ENCODE results near the gene LIMCH1.
"Not testable (repeated sequence)": the region's sequence is repeated elsewhere in the genome, so short reads cannot be mapped to it uniquely, and the experiment has no call there.

The LIMCH1 gene

DNA sequence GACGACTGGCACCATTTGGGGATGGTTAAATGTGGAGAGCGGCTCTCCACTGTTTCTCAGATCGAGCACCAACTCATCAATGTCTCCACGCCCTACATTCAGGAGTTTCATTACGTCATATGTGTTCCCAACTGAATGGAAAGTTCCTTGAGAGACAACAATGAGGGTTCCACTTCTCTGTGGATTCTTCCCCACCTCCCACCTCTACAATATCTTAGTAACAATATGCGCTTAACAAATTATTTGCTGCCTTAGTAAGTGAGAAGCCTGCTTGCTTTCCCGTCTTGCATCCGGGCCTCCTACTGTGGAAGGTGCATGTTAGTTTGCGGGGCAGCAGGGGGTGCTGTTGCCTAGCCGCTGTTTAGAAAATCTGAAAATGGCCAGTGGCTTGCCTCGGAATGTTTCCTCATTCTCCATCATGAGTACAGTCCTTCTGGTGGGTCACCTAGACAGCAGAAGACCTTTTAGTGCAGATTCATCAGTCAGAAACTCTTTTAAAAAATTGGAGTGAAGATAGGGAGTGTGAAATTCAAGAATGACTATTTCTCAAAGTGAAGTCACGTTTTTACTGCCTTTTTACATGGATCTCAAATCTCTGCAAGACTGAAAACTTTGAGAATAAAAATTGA, 154.9 kb downstream of the LIMCH1 start:
- peak; percentile 4 to 14 for DNase-seq

- DNase-seq = no peak
Measured at GRCh38 chr4:41693629-41694028, 155.7 kb downstream of the LIMCH1 start.

GRCh38 chr4:41696131-41696530, 158.2 kb downstream of the LIMCH1 start:
- DNase-seq = no peak

DNA sequence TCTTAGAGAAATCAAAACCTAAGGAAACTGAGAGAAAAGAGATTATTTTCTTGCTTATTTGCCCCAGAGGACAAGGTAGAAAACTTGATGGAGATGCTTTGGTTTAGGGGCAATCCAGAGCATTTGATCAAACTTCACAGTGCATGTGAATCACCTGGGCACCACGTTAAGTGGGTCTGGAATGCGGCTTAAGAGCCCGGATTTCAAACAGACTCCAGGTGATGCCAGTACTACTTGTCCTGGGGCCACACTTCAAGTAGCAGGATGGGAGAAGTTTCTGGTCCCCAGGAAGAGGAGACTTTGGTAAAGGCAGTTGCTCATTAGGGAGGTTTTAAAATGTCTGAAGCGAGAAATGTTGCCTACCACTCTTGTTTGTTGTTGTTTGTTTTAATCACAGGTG, 158.8 kb downstream of the LIMCH1 start:
- no peak for DNase-seq

DNA sequence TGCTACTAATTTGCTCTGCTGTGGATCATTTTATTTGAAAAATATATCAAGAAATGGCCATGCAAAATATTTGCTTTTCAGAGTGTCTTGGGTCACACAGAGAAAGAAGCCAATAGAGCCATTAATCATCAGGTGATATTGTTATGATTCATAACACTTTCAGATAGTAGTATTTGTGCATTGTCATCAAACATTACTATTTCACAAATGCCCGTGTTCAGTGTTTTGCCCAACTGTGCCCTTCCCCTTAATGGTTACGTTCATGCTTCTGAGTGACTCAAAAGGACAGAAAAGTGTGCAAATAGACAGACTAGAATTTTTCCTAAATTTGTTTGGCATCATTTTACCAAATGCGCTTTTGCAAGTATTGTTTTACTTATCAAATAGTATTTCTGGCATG, 164.0 kb downstream of the LIMCH1 start:
- DNase-seq = no peak

- no peak for DNase-seq
Measured at GRCh38 chr4:41702770-41703169, 164.8 kb downstream of the LIMCH1 start.

DNA sequence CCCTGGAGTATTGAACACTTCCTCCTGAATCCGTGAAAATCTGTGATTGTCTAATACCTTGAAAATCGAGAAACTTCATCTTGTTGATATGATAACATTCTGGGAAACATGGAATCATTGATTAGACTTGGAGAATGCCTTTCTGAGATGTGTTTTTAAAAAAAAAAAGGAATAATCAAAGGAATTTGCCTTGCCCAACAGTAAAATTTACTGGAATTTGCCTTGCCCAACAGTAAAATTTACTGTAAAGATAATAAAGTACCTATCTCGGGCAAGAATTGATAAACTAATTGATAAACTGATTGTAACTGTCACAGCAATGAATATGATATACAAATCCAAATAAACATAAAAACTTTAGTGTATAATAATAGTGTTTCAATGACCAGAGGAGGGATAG, 165.8 kb downstream of the LIMCH1 start:
- DNase-seq = no peak

DNA sequence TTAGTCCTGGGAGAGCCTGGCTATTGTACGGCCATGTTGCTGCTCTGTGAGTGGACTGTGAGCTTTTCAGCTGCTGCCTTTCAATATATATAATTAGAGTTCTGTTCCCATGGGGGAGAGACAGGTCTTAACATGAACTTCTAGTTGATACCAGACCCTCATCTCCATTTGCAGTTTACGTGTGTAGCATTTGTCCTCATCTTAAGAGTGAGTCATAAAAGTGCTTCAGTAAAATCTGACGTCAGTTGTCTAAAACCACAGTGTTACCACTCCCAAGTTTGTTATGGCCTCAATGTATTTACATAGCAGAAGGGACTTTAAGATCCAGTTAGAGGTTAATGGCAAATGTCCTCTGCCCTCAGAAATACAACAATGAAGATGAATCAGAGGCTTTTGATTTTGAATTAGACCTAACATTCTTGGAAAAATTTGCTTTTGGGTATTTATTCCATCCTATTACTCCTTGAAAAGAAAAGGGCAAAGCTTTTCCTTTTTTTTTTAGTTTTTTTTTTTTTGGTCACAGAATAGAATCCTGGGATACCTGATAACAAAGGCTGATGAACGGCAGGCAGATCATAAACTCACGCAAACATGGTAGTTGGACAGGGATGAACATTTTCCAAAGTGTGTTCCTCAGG, 172.0 kb downstream of the LIMCH1 start:
- DNase-seq = no peak

- DNase-seq = not testable (repeated sequence)
Measured at GRCh38 chr4:41711654-41712053, 173.7 kb downstream of the LIMCH1 start.

- DNase-seq = no peak
Measured at GRCh38 chr4:41712425-41712824, 174.5 kb downstream of the LIMCH1 start.

DNA sequence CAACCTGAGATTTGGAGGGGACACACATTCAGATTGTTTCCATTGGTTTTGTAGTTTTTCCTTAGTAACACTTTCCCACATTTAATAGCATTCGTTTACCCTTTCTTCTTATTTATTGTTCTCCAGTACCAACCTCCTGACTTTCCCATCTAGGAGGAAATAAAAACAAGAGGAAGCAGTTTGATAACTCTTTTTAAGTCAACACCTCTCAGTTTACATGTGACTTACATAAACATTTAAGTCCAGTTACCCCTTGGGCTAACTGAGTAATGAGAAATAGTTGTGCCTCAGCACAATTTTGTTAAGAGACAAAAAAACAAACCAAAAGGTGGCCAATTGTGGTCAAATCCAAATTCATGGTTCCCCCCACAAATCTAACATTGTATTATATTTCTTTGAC, 175.8 kb downstream of the LIMCH1 start:
- DNase-seq = no peak

DNA sequence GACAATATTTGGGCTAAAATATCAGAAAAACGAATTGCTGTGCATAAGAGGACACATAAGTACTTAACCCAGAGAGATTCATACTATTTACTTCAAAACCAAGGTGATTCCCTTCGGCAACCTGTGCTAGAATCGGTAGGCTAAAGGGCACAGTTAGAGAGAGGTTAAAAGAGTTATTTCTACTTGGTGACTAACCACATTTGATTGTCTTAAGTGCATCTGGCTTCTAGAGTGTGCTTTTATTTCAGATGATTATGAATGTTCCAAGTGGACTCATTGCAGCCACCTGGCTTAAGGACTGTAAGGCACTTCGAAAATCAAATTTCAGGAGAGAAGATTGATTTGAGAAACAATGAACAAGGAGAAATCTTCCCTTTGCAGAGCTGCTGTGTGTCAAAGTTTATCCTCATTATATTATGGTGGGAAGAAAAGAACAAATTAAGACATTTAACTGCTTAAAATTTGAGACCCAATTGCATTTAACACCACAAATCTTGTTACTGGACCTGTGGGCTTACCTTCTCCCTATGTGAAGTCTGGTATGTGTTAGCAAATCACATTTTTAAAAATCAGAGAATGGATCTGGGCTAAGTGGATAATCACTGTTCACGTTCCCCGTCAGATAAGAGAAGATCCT, 176.5 kb downstream of the LIMCH1 start:
- no peak for DNase-seq

- DNase-seq = no peak
Measured at GRCh38 chr4:41715155-41715554, 177.2 kb downstream of the LIMCH1 start.

- no peak for DNase-seq
Measured at GRCh38 chr4:41718907-41719306, 180.9 kb downstream of the LIMCH1 start.

DNA sequence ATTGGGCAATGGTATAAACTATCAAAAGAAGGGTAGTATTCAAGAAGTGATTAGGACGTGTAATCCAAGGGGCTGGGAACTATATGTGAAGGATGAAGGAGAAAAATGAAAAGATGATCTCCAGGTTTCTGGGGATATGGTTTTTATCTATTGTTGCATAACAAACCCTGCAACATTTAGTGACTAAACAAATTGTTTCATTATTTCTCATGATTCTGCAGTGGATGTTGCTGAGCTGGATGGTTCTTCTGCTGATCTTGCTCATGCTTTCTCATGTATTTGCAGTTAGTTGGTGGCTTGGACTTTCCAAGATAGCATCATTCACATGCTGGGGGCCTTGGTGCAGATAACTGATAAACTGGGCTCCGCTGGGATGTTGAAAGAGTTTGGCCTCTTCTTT, 181.5 kb downstream of the LIMCH1 start:
- no peak for DNase-seq

GRCh38 chr4:41722181-41722580, 184.2 kb downstream of the LIMCH1 start:
- DNase-seq = no peak

DNA sequence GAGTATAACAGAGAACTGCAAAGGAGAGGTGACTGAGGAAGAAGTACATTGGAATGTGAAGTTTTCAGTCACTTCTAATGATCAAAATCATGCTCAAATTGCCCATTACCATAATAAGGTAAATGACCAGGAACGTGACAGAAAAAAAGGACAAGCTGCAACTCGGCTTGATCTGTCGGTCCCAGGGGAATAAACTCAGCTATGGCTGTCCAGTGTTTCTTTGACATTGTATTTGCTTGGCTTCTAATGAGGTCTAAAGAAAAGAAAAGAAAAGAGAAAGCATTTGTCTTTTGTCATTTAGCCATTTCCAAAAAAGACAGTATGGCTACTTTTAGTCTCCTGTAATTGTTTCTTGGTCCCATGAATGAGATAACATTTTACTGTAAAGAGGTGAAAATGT, 185.3 kb downstream of the LIMCH1 start:
- no peak for DNase-seq

- no peak for DNase-seq
Measured at GRCh38 chr4:41725254-41725653, 187.3 kb downstream of the LIMCH1 start.

- DNase-seq = no peak
Measured at GRCh38 chr4:41727861-41728572, 190.1 kb downstream of the LIMCH1 start.

DNA sequence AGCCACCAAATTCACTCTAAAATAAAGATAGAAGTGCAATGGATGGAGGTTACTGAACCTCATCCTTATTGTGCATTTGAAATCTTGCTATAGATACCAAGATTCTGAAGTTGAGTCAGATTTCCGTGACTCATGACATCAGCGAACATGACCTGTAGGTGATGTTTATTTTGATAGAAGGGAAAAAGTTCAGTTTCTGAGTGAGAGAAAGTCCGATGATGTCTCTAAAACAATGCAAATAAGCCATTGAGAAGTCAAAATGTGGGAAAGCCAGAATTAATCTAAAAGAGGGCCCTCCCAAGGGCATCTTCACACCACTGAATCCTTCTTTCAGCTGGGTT, 190.6 kb downstream of the LIMCH1 start:
- DNase-seq = no peak

- no peak for DNase-seq
Measured at GRCh38 chr4:41731569-41732126, 193.7 kb downstream of the LIMCH1 start.

DNA sequence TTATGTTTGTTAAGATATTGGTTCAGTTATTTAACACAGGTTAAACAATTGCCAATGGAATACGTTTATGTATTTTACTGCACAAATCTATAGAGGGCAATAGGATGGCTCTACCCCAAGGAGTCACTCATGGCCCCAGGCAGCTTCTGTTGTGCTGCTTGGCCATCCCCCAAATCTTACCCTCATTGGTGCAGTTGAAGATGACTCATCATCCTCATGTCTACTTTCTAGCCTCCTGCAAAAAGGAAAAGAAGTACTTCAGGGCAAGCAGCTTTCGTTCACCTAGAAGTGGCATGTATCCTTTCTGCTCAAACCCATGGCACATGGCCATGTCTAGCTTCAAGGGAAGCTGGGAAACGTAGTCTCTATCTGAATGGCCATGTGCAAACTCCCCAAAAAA, 196.4 kb downstream of the LIMCH1 start:
- no peak for DNase-seq

DNA sequence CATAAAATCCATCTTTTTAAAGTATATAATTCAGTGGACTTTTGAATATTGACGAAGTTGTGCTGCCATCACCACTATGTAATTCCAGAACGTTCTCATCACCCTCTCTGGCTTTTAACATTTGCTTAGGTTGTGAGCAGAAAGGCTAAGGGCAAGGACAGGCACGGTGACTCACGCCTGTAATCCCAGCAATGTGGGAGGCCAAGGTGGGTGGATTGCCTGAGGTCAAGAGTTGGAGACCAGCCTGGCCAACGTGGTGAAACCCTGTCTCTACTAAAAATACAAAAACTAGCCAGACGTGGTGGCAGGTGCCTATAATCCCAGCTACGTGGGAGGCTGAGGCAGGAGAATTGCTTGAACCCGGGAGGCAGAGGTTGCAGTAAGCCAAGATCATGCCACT, 199.5 kb downstream of the LIMCH1 start:
- not testable (repeated sequence) for DNase-seq

DNA sequence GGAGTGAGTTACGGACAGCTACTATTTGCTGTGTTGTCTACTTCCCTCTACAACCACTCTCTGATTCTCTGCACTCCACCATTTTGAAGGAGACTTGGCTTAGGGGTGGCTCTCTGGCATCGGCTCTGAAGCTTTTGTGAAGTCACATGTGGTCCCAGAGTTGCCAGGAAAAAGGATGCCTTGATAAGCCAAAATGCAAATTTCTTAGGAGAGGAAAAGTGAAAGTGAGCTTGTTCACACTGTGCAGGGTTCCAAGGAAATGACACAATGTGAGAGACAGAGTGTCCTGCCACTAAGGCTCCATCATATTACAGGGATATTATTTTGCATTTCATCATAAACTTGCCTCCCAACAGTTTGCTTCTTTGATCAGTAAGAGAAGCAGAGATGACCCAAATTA, 203.4 kb downstream of the LIMCH1 start:
- DNase-seq = no peak

Measured in CD4-positive, alpha-beta T cell treated with Interleukin-1 beta for 1 hour (primary cell).